Stimulated activated CD8-positive, alpha-beta memory T cell treated with anti-CD3 and anti-CD28 coated beads, Interleukin-12 subunit alpha, Interleukin-12 subunit beta, amount 100 ng/mL, for 1 hour (primary cell): ENCODE data around the gene ATOH8.

Experiments
- DNase-seq: peaks from one replicate; pipeline ENCODE4 v3.0.0-alpha.2; 2020; ENCODE audit warnings: low read depth

Gene ATOH8

DNA sequence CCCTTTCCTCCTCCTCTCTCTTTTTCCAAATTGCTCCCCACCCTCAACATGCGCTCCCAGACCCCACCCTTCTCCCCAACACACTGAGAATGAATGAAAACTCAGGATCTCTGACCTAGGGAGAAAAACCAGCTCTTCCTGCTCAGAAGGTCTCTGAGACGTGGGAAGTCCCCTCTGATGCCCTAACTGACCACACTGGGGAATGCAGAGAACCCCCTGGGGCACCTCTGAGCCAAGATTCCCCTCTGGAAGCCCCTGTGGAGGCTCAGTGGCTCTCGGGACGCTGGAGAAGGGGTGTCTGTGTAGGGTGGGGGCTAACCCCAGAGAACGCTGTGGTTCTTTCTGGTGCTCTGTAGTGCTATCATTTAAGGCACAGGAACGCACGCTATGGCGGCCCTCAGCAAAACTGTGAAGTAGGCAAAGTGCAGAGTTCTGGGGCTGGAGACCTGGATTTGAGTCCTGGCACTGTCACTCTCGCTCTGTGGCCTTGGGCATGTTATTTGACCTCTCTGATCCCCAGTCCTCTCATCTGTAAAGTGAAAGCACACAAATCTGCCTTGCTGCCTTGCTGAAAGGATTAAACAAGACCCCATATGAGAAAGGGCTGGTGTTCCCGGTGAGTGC lies 17.1 kb downstream of the ATOH8 start:
- no peak for DNase-seq

GRCh38 chr2:85771486-85771885 lies 17.7 kb downstream of the ATOH8 start:
- DNase-seq = no peak

DNA sequence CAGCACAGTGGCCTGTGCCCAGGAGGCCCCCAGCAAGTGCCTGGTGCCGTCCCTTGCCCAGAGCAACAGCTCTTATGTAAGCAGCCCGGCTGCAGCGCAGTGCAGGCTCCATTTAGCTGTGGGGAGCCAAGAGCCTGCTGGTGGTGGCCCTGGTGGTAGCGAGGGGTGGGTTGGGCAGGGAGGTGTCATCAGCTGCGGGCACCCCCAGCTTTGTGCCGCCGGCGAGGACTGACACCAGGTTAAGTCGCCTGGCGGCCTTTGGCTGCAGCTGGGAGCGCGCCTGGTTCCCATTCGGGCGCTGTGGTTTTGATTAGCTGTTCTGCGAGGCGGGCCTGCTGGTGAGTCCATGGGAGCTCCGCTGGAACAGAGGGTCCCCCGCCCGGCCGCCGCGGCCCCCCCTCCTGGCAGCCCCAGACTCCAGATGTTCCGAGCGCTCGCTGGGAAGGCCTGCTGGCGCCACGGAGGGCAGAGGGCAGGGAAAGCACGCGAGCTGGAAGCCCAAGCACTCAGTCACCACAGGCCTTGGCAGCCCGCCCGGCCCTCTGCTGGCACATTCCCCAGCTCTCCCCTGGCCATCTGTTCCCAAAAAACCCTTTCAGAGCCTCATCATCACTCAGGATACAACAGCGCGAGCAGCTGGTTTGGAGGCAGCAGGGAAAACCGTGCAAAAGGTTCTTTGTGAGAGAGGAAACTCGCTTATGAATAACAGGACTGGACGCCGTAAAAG lies 18.4 kb downstream of the ATOH8 start:
- no peak for DNase-seq

- no peak for DNase-seq
Measured at GRCh38 chr2:85772841-85773491, 19.2 kb downstream of the ATOH8 start.

GRCh38 chr2:85773692-85774091 lies 19.9 kb downstream of the ATOH8 start:
- DNase-seq = no peak

GRCh38 chr2:85774126-85774978 lies 20.6 kb downstream of the ATOH8 start:
- no peak for DNase-seq

- DNase-seq = no peak
Measured at GRCh38 chr2:85775406-85776381, 21.9 kb downstream of the ATOH8 start.

DNA sequence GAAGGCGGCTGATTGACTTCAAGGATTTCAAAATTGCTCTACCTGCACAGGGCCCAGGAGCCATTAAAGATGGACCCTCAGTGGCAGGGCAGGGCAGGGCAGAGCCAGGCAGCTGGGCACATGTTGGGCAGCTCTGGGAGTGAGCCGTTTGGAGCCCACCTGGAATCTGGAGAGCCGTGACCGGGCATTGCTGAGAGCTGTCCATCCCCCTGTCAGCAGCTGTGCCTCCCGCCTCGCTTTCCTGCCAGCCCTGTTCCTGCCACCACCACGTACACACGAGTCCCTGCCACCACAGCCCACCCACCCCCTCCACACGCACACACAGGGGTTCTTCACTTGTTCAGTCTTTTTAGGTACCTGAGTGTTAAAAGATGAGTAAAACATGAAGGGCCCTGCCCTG lies 22.9 kb downstream of the ATOH8 start:
- DNase-seq = no peak

DNA sequence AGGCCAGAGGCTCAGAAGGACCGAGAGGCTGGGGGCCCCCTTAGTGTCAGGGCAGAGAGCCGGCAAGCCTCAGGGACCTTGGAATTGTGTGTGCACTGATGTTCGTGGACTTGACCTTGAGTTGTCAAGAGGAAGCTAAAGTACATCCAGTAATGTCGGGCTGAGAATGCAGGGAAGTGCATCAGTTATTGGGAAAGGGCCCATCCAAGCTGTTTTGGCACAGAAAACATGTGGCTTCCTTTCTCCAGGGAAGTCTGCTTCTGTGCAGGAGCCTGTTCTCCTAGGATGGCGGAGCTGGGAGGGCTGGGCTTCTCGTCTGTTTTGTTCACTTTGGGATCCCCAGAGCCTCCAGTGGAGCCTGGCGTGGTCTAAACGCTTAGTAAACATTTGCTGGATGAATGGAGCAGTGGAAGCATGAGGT lies 23.7 kb downstream of the ATOH8 start:
- no peak for DNase-seq

DNA sequence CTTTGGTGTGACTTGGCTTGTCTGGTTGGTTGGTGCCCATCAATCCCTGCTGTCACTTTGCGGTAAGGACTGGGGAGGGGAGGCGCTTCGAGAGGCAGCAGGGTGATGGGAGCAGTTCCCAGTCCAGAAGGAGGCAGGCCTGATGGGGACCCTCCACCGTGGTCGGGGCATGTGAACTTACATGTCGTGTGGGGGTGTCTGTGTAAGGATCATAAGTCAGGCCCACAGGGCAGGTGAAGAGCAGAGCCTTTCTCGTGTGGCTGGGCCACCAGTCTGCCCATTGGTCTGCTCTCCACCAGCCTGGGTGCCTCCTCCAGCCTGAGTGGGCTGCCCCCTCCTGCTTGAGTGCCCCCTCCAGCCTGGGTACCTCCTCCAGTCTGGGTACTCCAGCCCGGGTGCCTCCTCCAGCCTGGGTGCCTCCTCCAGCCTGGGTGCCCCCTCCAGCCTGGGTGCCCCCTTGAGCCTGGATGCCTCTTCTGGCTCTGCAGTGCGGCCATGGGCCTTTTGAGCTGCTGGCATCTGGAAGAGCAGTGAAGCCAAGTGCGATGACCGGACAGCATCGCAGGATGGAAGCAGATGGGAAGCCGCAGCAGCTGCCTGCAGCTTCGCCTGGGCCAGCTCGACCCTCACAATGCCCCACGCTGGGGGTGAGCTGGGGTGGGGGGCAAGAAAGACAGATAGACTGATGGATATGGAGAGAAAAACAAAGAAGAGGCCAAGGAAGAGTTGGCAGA lies 25.0 kb downstream of the ATOH8 start:
- DNase-seq = no peak

DNA sequence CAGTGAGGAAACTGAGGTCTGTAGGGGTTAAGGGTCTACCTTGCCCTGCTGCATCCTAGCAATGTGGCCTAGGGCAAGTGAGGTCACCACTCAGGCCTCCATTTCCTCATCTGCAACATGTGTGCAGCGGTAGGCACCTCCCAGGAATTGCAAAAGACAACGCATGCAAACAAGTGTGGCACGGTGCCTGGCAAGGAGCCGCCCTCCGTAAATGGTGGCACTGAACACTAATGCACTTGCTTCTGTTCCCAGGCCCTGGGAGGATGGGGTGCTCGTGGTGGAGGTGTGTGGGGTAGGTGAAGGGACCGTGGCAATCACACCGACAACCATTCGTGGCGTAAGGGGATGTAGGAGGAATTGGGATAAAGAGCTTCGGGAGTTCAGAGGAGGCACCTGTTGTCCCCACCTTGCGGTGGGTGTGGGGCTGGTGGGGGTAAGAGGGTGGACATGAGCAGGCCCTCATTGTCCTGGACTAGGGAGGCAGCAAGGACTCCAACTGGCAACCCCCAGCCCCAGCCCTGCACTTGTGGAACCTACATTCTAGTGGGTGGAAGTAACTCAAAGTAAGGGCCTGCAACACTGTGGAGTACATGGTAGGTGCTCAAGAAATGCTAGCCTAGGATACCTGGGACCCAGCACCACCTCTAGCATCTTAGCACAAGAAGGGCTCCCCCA lies 26.0 kb downstream of the ATOH8 start:
- no peak for DNase-seq

GRCh38 chr2:85780316-85781012 lies 26.7 kb downstream of the ATOH8 start:
- no peak for DNase-seq

- no peak for DNase-seq
Measured at GRCh38 chr2:85781013-85781332, 27.2 kb downstream of the ATOH8 start.

DNA sequence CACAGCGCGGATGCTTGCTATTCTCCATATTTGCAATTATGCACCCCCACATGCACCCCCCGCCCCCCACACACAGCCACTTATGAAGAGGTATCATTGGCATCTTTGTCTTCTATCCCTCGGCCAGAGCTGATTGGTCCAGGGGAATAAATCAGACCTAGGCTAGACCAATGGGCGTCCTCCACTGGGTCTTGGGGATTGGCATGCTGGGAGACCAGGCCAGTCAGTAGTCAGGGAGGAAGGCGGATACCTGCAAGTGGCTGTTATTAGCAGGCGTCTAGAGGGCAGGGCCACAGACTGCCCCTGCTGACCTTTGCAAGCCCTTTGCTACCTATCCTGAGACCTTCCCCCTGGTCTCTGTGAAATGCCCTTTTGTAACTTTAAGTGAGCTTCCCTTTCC lies 30.0 kb downstream of the ATOH8 start:
- no peak for DNase-seq

GRCh38 chr2:85784474-85784986 lies 30.7 kb downstream of the ATOH8 start:
- DNase-seq = no peak

DNA sequence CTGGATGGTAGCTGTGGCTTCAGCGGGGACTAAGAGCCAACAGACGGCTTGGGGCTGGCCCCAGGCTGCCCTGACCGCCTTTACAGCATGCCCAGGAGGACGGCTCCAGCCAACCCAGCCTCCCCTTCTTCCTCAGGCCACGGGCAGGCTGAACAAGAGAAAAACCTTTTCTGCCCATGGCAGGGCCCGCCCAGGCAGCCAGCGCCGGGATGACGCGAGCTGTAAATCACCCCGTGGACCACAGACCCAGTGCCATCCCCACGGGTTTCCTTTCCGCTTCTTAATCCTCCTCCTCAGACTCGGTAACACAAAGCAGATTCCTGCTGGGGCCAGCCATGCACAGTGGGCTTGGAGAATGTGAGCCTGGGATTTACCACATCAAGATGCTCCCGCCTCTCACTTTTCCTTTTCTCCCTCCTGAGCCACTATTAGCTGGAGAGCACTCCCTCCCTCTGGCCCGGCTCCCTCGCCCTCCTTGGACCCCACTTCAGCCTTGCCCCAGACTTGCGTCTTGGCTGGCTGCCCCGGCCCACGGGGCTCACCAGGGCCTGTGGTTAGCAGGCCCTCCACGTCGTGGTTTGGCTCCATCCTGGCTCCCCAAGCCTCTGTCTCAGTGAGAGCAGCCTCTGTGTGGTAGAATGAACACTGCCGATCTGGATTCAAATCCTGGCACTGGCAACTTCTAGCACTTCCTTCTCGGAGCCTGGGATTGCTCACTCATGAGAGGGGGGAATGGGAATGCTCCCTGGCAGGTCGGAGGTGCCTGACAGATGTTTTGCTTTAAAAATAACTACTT lies 31.4 kb downstream of the ATOH8 start:
- no peak for DNase-seq

DNA sequence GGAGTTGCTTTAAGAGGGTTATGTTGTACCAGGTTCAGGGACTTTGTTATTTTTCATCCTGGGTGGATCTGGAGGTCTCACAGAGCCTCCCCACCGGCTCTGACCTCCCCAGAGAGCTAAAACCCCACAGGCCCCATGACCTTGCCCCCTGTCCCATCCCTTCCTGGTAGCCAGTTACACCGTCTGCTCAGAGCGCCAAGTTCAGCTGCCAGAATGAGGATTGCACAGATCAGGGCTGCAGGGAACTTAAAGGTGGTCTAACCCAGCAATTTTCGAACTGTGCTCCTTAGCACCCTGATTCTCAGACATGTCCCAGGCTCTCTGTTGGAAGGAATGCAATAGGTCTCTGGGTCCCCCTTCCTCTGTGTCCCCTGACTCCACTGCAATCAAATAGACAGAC lies 32.1 kb downstream of the ATOH8 start:
- no peak for DNase-seq

DNA sequence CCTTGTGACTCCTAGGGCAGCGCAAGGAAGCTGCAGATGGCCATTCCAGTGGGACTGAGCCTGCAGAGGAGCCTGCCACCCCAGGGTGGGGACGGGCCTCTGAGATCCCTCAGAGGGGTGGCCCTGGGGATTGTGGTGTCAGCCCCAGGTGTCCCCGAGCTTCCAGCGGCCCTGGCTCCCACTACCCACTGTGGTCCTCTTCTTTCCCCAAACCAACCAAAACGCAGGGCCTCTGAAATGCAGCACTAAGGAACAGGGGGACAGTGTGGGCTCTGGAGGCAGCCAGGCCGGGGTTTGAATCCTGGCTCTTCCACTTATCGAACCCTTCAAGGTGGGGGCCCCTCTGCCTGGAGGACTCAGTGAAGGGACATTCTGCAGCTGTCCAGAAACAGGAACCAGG lies 32.7 kb downstream of the ATOH8 start:
- no peak for DNase-seq
